ENCODE data around the gene MYT1.

The MYT1 gene

GRCh38 chr20:64153410-64153809 is 10.8 kb upstream of the MYT1 start:
- TF ChIP-seq, protein P1, sequence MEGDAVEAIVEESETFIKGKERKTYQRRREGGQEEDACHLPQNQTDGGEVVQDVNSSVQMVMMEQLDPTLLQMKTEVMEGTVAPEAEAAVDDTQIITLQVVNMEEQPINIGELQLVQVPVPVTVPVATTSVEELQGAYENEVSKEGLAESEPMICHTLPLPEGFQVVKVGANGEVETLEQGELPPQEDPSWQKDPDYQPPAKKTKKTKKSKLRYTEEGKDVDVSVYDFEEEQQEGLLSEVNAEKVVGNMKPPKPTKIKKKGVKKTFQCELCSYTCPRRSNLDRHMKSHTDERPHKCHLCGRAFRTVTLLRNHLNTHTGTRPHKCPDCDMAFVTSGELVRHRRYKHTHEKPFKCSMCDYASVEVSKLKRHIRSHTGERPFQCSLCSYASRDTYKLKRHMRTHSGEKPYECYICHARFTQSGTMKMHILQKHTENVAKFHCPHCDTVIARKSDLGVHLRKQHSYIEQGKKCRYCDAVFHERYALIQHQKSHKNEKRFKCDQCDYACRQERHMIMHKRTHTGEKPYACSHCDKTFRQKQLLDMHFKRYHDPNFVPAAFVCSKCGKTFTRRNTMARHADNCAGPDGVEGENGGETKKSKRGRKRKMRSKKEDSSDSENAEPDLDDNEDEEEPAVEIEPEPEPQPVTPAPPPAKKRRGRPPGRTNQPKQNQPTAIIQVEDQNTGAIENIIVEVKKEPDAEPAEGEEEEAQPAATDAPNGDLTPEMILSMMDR (IDR thresholded peaks at IDR 0.05; ENCODE audit: low read depth, low read length) = no peak
- H3K4me3 ChIP-seq (ENCODE audit: low read depth, low read length) = no peak overlapping the region

DNA sequence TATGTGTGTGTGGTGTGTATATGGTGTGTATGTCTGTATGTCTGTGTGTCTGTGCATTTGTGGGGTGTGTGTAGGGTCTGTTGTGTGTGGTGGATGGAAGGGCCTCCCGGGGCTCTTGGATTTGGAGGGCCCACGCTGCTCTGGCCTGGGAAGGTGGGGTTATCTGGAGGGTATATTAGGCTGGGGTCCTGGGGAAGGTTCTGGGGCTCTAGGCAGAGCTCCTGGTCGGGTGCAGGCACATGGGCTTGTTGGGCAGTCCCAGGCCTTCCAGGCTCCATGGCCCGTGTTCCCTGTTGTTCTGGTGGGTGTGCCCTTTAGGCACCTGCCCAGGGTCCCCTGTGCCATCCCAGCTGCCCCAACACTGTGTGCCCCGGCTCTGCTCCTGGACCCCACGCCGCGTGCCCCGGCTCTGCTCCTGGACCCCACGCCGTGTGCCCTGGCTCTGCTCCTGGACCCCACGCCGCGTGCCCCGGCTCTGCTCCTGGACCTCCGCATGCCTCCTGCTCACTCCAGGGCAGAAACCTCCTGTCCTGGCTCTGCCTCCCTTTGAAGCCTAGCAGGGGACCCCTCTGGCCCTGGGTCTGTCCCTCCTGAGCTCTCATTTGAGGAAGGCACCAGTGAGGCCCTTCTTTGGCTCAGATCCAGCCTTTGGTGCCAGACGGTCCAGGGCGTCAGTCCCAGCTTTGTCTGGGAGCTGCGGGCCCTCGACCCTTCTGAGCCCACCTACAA is 10.2 kb upstream of the MYT1 start:
- TF ChIP-seq, protein P1 (IDR thresholded peaks at IDR 0.05; ENCODE audit: low read depth, low read length) = no peak
- no peak overlapping the region for H3K4me3 ChIP-seq (ENCODE audit: low read depth, low read length)

- H3K4me3 ChIP-seq (ENCODE audit: low read depth, low read length) = no peak overlapping the region
- TF ChIP-seq, protein P1 (IDR thresholded peaks at IDR 0.05; ENCODE audit: low read depth, low read length) = no peak
Observed at GRCh38 chr20:64154590-64155257, 9.5 kb upstream of the MYT1 start.

- TF ChIP-seq, protein P1 (IDR thresholded peaks at IDR 0.05; ENCODE audit: low read depth, low read length) = no peak
- H3K4me3 ChIP-seq (ENCODE audit: low read depth, low read length) = no peak overlapping the region
Observed at GRCh38 chr20:64155258-64156135, 8.8 kb upstream of the MYT1 start.

DNA sequence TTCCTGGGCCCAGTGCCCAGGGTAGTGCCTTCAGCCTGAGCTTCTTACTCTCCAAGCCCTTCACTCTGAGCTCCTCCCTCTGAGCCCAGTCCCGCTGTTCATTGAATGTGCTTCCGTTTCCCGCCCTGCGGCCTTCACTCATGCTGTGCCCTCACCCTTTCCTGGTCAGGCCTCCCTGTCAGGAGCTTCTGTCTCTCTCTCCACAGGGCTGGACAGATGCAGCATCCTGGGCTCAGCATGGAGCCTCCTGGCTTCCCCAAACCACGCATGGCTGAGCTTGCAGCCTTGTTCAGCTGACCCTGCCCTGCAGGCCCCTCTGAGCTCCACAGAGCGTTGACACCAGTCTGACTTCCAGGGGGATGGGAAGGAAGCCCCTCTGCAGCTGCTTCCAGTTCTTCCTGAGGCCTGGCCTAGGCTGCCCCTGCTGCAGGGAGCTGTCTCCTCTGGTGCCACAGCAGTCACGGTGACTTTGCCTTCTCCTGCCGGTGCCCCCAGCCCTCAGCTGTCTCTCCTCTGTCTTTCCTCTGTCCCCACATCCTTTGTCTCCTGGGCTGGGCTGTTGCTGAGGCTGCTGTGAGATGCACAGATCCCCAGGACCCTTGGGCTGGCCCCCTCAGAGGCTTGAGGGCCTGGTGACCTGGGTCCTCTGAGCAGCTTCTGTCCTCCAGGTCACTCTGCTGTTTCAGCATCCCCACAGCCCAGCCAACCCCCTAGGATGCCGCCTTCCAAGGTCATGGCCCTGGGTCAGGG is 7.9 kb upstream of the MYT1 start:
- no peak overlapping the region for H3K4me3 ChIP-seq (ENCODE audit: low read depth, low read length)
- TF ChIP-seq, protein P1 (IDR thresholded peaks at IDR 0.05; ENCODE audit: low read depth, low read length) = no peak

DNA sequence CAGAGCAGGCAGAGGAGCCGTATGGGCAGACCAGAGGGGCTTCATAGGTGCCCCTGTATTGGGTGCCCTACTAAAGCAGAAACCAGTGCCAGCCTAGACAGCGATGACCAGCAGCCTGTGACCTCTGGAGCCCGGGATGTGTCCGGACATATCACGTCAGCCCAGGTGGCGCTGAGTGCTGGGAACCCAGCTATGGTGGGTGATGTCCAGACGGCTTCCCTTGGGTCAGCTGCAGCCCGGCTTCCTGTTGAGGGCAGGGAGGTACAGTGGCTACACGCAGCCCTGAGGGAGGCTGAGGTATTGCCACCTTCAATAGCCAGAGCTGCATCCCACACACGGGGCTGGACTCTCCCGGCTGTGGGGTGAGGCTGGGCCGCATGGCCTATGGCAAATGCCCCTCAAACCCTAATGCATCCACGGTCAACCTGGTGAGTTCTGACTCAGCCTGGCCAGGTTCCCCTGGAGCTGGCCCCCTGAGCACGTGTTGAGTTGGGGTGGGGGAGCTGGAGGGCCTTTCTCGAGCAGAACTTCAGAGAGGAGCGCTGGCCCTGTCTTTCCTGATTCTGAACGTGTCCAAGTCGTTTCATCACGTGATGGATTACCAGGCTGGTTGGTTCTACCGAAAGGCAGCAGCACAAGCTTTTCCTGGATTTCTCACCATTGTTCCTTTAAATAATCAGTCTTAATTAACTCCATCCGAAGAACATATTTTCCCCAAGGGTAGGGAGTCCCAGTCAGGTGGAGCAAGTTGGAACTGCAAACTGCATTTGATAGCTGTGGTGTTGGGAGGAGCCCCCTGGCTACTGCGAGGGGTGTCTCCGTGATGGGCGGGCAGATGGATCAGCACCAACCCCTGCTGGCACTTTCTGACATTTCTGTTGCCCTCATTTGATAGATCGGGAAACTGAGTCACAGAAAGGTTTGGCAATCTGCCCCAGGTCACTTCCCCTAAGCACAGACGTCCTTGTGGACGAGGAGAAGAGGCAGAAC is 7.1 kb upstream of the MYT1 start:
- TF ChIP-seq, protein P1 (IDR thresholded peaks at IDR 0.05; ENCODE audit: low read depth, low read length) = no peak
- H3K4me3 ChIP-seq (ENCODE audit: low read depth, low read length) = no peak overlapping the region
